Measurements from ENCODE around the gene IDNK.

- TF ChIP-seq NFE2L2 (IDR thresholded peaks at IDR 0.05; ENCODE audit: low read depth, low read length) (no peak), CTCF (conservative IDR thresholded peaks at IDR 0.05; ENCODE audit: low read depth, low read length) (no peak), CEBPB (IDR thresholded peaks at IDR 0.05; ENCODE audit: low read depth, low read length) (no peak), POLR2A (IDR thresholded peaks at IDR 0.05; ENCODE audit: low read depth, low read length) (no peak), BHLHE40 (IDR thresholded peaks at IDR 0.05; ENCODE audit: low read depth, low read length) (no peak), MXI1 (IDR thresholded peaks at IDR 0.05; ENCODE audit: borderline replicate concordance, low read depth, low read length) (no peak), USF2 (IDR thresholded peaks at IDR 0.05; ENCODE audit: low read depth, low read length) (no peak), MAZ (IDR thresholded peaks at IDR 0.05; ENCODE audit: borderline replicate concordance, low read depth, low read length) (no peak), RAD21 (IDR thresholded peaks at IDR 0.05; ENCODE audit: low read length) (no peak), RFX5 (IDR thresholded peaks at IDR 0.05; ENCODE audit: low read depth, low read length) (no peak), FOS (IDR thresholded peaks at IDR 0.05; ENCODE audit: low read depth, low read length) (no peak), ELK1 (IDR thresholded peaks at IDR 0.05; ENCODE audit: borderline replicate concordance, low read depth, low read length) (no peak)
These were observed 68.5 kb downstream of the IDNK start for GRCh38 chr9:83691492-83691891.
